Measurements from ENCODE around the gene CSF1R. TPM values are rescaled to one million over a fixed set of nuclear protein-coding genes. Genes with fewer than 3 reads are reported as not detected.
A peak's percentile ranks its signal among the peaks of the same experiment; 100 is the strongest.

Gene CSF1R
- total RNA-seq, 1 experiment from 2014 or later = 5.8 TPM

- Mint-ChIP-seq H3K27me3 (ENCODE audit: insufficient read depth, unreplicated experiment) (no peaks in the 10 kb centered on the region), H3K9me3 (ENCODE audit: unreplicated experiment) (no peaks in the 10 kb centered on the region), H3K4me3 (ENCODE audit: unreplicated experiment) (no peak overlapping the region), H3K4me1 (ENCODE audit: low read depth, unreplicated experiment) (no peaks in the 10 kb centered on the region), H3K27ac (ENCODE audit: unreplicated experiment) (peak overlapping the region; percentile 21), H3K36me3 (ENCODE audit: insufficient read depth, unreplicated experiment) (peaks cover 75% of the 10 kb centered on the region)
- Histone ChIP-seq H3K4me3 (ENCODE audit: low read depth, low read length) (no peak overlapping the region), H3K9me3 (no peaks in the 10 kb centered on the region), H3K27me3 (replicated peaks; ENCODE audit: control insufficient read depth, insufficient read depth, low read length) (no peaks in the 10 kb centered on the region), H3K4me1 (peaks cover 19% of the 10 kb centered on the region), H3K36me3 (ENCODE audit: control insufficient read depth, insufficient read depth, low read length) (peaks cover 10% of the 10 kb centered on the region)
- BruUV-seq (replicated peaks) = no TSS peak
- CTCF ChIA-PET = interaction anchor here (0.9 to 1.3 kb wide), 3 partner anchors 27 to 192 kb away, joined by 3 to 8 read pairs (median 5); partner anchors contain the start of genes HMGXB3 and TIGD6
- POLR2A ChIA-PET = interaction anchor here (1.1 kb wide), 1 partner anchor 26 kb away, joined by 7 read pairs; the partner anchor contains the start of genes HMGXB3 and TIGD6
- DNase-seq = no peak
- intact Hi-C loops (cut with micrococcal nuclease; ENCODE audit: unreplicated experiment) = loop anchor here (1.0 kb wide), 1 partner anchor 30 kb away; no protein-coding TSS in a partner anchor
- TF ChIP-seq, protein P1, sequence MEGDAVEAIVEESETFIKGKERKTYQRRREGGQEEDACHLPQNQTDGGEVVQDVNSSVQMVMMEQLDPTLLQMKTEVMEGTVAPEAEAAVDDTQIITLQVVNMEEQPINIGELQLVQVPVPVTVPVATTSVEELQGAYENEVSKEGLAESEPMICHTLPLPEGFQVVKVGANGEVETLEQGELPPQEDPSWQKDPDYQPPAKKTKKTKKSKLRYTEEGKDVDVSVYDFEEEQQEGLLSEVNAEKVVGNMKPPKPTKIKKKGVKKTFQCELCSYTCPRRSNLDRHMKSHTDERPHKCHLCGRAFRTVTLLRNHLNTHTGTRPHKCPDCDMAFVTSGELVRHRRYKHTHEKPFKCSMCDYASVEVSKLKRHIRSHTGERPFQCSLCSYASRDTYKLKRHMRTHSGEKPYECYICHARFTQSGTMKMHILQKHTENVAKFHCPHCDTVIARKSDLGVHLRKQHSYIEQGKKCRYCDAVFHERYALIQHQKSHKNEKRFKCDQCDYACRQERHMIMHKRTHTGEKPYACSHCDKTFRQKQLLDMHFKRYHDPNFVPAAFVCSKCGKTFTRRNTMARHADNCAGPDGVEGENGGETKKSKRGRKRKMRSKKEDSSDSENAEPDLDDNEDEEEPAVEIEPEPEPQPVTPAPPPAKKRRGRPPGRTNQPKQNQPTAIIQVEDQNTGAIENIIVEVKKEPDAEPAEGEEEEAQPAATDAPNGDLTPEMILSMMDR (IDR thresholded peaks at IDR 0.05; ENCODE audit: insufficient read depth in 1 of 2, low read depth in 1 of 2, low read length in 1 of 2, severe bottlenecking in 1 of 2, unreplicated experiment in 1 of 2) = no peak
These were observed 59.6 kb downstream of the CSF1R start for GRCh38 chr5:150026682-150027172.

GRCh38 chr5:150024346-150024984 is 61.9 kb downstream of the CSF1R start:
- POLR2A ChIA-PET = no interaction called here
- intact Hi-C loops (cut with micrococcal nuclease; ENCODE audit: unreplicated experiment) = no loop called here
- H3K27ac Mint-ChIP-seq (ENCODE audit: unreplicated experiment) = no peak overlapping the region

DNA sequence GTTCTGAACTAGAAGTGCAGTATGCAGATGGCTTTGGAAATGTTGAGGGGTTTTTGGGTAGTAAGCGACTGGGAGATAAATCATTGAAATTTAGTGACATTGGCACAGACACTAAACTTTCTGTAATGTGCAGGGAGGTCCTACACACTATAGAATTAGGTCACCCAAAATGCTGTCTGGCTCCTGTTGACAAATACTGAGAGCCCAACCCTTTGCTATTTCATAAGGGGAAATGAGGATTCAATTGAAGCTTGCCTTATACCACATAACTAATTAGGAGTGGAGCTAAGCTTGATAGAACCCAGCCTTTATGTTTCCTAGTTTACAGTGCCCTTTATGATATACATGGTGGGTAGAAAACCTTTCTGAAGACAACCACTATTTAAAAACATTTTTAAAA is 63.2 kb downstream of the CSF1R start:
- ChIA-PET POLR2A (interaction anchor here (0.5 to 0.6 kb wide), 2 partner anchors 17 to 353 kb away, joined by 4 read pairs; no protein-coding TSS in a partner anchor), CTCF (no interaction called here)
- BruUV-seq (replicated peaks) = no TSS peak
- H3K27me3 Mint-ChIP-seq (ENCODE audit: insufficient read depth, unreplicated experiment) = no peaks in the 10 kb centered on the region
- Histone ChIP-seq H3K36me3 (ENCODE audit: control insufficient read depth, insufficient read depth, low read length) (peaks cover 8% of the 10 kb centered on the region), H3K4me1 (peaks cover 19% of the 10 kb centered on the region), H3K9me3 (no peaks in the 10 kb centered on the region), H3K4me3 (ENCODE audit: low read depth, low read length) (no peak overlapping the region), H3K27me3 (replicated peaks; ENCODE audit: control insufficient read depth, insufficient read depth, low read length) (no peaks in the 10 kb centered on the region)
- intact Hi-C loops (cut with micrococcal nuclease; ENCODE audit: unreplicated experiment) = no loop called here
- H3K4me3 Mint-ChIP-seq (ENCODE audit: unreplicated experiment) = no peak overlapping the region
- no peak overlapping the region for H3K27ac Mint-ChIP-seq (ENCODE audit: unreplicated experiment)
- H3K4me1 Mint-ChIP-seq (ENCODE audit: low read depth, unreplicated experiment) = no peaks in the 10 kb centered on the region
- TF ChIP-seq, protein P1 (IDR thresholded peaks at IDR 0.05; ENCODE audit: insufficient read depth in 1 of 2, low read depth in 1 of 2, low read length in 1 of 2, severe bottlenecking in 1 of 2, unreplicated experiment in 1 of 2) = no peak
- no peaks in the 10 kb centered on the region for H3K9me3 Mint-ChIP-seq (ENCODE audit: unreplicated experiment)
- peaks cover 92% of the 10 kb centered on the region for H3K36me3 Mint-ChIP-seq (ENCODE audit: insufficient read depth, unreplicated experiment)
- DNase-seq = no peak

More at GRCh38 chr5:150024346-150024984, 61.9 kb downstream of the CSF1R start:
- peaks cover 10% of the 10 kb centered on the region for H3K36me3 ChIP-seq (ENCODE audit: control insufficient read depth, insufficient read depth, low read length)
- no peaks in the 10 kb centered on the region for H3K9me3 Mint-ChIP-seq (ENCODE audit: unreplicated experiment)
- no peak overlapping the region for H3K4me3 ChIP-seq (ENCODE audit: low read depth, low read length)
- no peak for DNase-seq
- H3K4me3 Mint-ChIP-seq (ENCODE audit: unreplicated experiment) = no peak overlapping the region
- H3K36me3 Mint-ChIP-seq (ENCODE audit: insufficient read depth, unreplicated experiment) = peaks cover 91% of the 10 kb centered on the region
- H3K9me3 ChIP-seq = no peaks in the 10 kb centered on the region
- no peaks in the 10 kb centered on the region for H3K4me1 Mint-ChIP-seq (ENCODE audit: low read depth, unreplicated experiment)
- no peaks in the 10 kb centered on the region for H3K27me3 Mint-ChIP-seq (ENCODE audit: insufficient read depth, unreplicated experiment)
- no peaks in the 10 kb centered on the region for H3K27me3 ChIP-seq (replicated peaks; ENCODE audit: control insufficient read depth, insufficient read depth, low read length)
- no TSS peak for BruUV-seq (replicated peaks)
- peaks cover 19% of the 10 kb centered on the region for H3K4me1 ChIP-seq
- TF ChIP-seq, protein P1 (IDR thresholded peaks at IDR 0.05; ENCODE audit: insufficient read depth in 1 of 2, low read depth in 1 of 2, low read length in 1 of 2, severe bottlenecking in 1 of 2, unreplicated experiment in 1 of 2) = no peak
- CTCF ChIA-PET = no interaction called here
